VCaP (cell line): ENCODE measurements around the gene PRSS16.
"Not testable (repeated sequence)": the region's sequence is repeated elsewhere in the genome, so short reads cannot be mapped to it uniquely, and the experiment has no call there.

Source experiments
- H3K27ac ChIP-seq: fragments of 450-650 bp; 2 replicates; pipeline ENCODE4 v1.5.1; 2017
- TF ChIP-seq, protein P1 (sequence below): fragments of 450-650 bp; conservative IDR thresholded peaks from 2 replicates; pipeline ENCODE4 v1.5.1; 2017; ENCODE audit warnings: mild to moderate bottlenecking, moderate library complexity

The PRSS16 gene

DNA sequence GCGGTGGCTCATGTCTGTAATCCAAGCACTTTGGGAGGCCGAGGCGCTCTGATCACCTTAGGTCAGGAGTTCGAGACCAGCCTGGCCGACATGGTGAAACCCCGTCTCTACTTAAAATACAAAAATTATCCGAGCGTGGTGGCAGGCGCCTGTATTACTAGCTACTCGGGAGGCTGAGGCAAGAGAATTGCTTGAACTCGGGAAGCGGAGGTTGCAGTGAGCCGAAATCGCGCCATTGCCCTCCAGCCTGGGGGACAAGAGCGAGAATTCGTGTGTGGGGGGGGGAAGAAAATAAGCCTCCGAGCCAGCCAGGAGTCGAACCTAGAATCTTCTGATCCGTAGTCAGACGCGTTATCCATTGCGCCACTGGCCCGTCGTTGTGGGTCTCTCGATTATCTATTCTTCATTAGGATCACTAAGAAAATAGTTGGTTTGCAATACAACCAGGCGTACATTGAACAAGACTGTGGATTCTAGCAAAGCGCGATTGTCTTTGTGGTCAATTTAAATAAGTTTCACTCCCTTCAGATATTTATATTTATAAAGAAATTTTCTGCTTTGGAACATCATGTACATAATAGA is 33.9 kb upstream of the PRSS16 start:
- TF ChIP-seq, protein P1, sequence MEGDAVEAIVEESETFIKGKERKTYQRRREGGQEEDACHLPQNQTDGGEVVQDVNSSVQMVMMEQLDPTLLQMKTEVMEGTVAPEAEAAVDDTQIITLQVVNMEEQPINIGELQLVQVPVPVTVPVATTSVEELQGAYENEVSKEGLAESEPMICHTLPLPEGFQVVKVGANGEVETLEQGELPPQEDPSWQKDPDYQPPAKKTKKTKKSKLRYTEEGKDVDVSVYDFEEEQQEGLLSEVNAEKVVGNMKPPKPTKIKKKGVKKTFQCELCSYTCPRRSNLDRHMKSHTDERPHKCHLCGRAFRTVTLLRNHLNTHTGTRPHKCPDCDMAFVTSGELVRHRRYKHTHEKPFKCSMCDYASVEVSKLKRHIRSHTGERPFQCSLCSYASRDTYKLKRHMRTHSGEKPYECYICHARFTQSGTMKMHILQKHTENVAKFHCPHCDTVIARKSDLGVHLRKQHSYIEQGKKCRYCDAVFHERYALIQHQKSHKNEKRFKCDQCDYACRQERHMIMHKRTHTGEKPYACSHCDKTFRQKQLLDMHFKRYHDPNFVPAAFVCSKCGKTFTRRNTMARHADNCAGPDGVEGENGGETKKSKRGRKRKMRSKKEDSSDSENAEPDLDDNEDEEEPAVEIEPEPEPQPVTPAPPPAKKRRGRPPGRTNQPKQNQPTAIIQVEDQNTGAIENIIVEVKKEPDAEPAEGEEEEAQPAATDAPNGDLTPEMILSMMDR, result no peak
- no peak overlapping the region for H3K27ac ChIP-seq

DNA sequence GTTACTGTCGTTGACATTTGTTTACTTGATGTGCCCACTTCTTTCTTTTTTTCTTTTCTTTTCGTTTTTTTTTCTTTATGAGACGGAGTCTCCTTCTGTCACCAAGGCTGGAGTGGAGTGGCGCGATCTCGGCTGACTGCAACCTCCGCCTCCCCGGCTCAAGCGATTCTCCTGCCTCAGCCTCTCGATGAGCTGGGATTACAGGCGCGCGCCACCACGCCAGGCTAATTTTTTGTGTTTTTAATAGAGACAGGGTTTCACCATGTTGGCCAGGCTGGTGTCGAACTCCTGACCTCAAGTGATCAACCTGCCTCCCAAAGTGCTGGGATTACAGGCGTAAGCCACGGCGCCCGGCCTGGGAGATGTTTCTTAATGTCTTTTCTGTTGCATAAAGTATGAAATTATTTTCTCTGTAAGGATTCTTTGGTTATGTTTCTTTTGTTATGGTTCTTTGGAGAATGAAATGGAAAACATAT is 33.3 kb upstream of the PRSS16 start:
- TF ChIP-seq, protein P1, result no peak
- no peak overlapping the region for H3K27ac ChIP-seq

GRCh38 chr6:27216874-27217273 is 30.6 kb upstream of the PRSS16 start:
- TF ChIP-seq, protein P1, result no peak

DNA sequence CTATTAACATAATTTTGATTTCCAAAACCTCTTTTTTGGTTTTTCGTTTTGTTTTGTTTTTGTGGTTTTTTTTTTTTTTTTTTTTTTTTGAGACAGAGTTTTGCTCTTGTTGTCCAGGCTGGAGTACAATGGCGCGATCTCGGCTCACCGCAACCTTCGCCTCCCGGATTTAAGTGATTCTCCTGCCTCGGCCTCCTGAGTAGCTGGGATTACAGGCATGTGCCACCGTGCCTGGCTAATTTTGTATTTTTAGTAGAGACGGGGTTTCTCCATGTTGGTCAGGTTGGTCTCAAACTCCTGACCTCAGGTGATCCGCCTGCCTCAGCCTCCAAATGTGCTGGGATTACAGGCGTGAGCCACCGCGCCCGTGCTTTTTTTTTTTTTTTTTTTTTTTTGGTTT is 24.5 kb upstream of the PRSS16 start:
- not testable (repeated sequence) for H3K27ac ChIP-seq

More at GRCh38 chr6:27216874-27217273, 30.6 kb upstream of the PRSS16 start:
- H3K27ac ChIP-seq, result no peak overlapping the region

- TF ChIP-seq, protein P1, result no peak
- no peak overlapping the region for H3K27ac ChIP-seq
Measured at GRCh38 chr6:27224729-27225128, 22.8 kb upstream of the PRSS16 start.

DNA sequence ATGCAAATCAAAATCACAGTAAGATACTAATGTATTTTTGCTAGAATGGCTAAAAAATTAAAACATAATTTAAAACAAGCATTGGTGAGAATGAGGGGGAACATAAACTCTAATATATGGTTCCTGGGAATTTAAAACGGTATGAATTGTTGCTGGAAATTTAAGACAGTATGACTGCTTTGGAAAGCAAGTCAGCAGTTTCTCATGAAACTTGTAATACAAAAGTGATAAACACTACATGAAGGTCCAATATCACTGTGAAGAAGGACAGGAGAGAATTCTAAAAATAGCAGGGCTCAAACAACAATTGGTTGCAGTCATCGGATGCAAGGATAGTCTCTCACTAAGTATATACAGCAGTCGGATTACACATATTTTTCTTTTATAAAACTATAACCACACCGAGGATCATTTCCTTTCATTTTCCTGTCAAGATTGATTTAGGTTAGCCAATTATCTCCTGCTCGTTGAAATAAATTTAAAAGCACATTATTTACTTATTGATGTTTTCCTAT is 18.5 kb upstream of the PRSS16 start:
- TF ChIP-seq, protein P1, result no peak
- no peak overlapping the region for H3K27ac ChIP-seq

DNA sequence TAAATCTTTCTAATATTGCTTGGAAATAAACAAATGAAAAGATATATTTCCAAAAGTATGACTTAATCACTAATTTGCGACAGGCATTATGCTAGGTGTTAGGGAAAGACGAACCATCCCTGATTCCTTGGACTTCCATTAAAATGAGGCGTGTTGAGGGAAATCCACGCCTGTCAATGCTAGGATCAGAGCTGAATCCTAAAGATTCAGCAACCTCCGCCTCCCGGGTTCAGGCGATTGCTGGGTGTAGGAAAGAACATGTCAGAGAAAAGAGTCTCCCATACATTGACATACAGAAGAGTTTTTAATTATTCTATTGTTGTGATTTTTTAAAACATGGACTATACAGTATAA is 16.8 kb upstream of the PRSS16 start:
- no peak overlapping the region for H3K27ac ChIP-seq
- TF ChIP-seq, protein P1, result no peak

- no peak overlapping the region for H3K27ac ChIP-seq
- TF ChIP-seq, protein P1, result no peak
Measured at GRCh38 chr6:27234576-27234975, 12.9 kb upstream of the PRSS16 start.
